GM18511 (cell line): Measurements from ENCODE around the gene LRP2BP.
A peak's percentile ranks its signal among the peaks of the same experiment; 100 is the strongest.
"Not testable (repeated sequence)": the region's sequence is repeated elsewhere in the genome, so short reads cannot be mapped to it uniquely, and the experiment has no call there.

Source experiments
- ATAC-seq: cut with Tn5 transposase; IDR thresholded peaks from one replicate; pipeline ENCODE4 v1.9.1; 2021; ENCODE audit warnings: mild to moderate bottlenecking, moderate library complexity; ENCODE audit not compliant: unreplicated experiment

The LRP2BP gene

DNA sequence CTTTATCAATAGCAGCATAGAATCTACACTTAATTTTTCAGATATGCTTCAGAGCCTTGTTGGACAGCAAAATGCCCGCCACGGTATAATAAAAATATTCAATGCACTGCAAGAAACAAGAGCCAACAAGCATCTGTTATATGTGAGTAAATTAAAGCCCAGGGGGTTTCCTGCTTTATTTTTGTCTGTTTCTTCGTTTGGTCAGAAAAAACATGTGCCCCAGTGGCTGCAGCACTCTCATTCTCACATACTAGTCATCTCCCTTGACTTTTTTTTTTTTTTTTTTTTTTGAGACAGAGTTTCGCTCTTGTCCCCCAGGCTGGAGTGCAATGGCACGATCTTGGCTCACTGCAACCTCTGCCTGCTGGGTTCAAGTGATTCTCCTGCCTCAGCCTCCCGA lies 33.2 kb downstream of the LRP2BP start:
- not testable (repeated sequence) for ATAC-seq

DNA sequence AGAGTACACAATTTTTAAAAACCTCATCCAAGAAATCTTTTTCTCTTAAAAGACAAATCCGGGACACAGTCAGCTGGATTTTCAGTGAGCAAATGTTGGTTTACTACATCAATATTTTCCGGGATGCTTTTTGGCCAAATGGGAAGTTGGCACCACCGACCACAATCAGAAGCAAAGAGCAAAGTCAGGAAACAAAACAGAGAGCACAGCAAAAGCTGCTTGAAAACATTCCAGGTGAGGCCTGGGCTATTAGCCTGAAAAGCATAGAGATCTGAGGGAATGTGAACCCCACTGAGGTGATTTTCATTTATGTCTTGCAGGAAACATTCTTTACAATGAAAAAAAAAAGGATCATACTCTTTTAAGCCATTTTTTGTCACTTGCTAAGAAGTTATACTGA lies 33.9 kb downstream of the LRP2BP start:
- ATAC-seq, result no peak

DNA sequence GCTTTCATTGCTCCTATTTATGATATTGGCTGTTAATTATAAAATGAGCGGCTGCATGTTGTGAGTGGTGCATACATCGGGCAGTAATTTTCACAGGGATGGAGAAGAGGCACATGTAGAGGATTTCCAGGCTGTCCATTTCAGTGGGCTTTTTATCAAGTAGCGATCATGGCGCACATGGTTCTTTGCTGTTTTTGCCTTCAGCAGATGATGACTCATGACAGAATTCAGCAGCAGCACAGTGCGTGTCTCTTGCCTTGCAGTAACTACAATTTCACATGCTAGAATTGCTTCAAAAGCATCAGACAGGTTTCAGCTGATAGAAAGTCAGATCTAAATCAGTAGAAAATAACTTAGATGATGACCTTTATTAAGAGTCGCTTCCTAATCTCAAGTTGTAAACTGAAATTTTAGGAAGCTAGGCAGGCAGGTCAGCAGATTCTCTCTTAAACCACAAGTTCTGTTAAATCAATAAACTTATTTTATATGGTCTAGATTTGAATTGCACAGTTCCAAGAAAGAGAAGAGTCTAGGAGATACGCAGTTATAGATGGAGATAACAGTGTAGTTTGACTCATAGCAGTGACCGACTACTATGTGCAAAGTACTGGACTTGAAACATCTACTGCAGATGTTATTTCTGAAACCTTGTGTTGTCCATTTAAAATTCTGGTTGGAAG lies 35.8 kb downstream of the LRP2BP start:
- no peak for ATAC-seq

DNA sequence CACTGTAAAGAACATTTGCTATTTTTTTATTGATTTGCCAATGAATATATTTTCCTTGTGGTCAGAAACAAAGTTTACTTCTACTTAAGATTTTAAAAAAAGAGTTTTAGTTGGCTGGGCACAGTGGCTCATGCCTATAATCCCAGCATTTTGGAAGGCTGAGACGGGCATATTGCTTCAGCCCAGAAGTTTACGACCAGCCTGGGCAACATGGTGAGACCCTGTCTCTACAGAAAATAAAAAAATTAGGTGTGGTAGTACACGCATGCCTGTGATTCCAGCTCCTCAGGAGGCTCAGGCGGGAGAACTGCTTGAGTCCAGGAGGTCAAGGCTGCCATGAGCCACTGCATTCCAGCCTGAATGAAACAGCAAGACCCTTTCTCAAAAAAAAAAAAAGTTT lies 36.8 kb downstream of the LRP2BP start:
- no peak for ATAC-seq

GRCh38 chr4:185358514-185358913 lies 37.2 kb downstream of the LRP2BP start:
- peak; percentile 53 for ATAC-seq

DNA sequence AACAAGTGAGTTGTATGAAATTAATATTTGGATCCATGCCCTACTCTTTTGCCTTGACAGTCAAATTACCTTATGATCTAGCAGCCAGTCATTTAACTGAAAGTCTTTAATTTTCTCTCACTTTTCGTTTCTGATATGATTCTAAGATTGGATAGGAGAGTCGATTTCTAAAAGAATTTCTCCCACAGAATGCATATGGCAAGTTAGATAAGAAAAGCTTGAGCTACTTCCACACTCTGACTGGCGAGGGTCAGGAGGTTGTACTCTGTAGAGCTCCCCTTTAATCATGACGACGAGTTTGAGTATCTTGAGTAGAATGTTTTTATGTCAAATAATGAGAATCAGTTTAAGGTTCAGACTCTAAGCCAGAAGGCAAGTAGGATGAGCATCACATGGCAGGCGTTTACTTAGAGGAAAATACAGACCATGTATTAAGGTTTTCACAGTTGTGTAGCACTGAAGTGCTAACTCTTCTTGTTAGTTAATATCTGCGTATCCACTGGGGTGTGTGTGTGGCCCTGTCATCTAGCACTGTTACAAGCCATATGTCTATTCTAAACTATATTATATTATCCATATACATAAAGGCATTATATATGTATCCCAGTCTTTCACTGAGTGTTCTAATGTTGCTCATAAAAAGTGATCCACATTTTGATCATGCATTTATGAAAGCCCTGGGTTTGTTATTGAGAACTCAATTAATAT lies 37.8 kb downstream of the LRP2BP start:
- no peak for ATAC-seq

- no peak for ATAC-seq
Observed at GRCh38 chr4:185357211-185357610, 38.5 kb downstream of the LRP2BP start.

- peak; percentile 36 for ATAC-seq
Observed at GRCh38 chr4:185352741-185353140, 43.0 kb downstream of the LRP2BP start.

DNA sequence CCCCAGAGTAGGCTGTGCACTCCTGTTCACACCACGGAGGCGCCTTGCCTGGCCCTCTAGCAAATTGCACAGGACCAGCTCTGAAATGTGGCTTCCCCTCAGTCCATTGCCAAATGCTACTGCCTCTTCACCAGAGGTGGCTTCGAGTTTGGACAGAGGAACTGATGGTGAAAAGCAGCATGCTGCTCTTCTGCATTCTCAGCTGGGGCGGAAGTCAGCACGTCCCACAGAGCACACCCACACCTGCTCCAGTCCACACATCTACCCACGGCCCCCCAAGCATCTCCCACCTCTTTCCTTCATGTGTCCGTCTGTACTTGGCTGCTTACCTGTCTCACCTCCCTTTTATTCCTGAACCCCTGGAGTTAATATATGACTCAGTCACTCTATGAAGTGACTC lies 43.5 kb downstream of the LRP2BP start:
- peak; percentile 49 for ATAC-seq

GRCh38 chr4:185351691-185352090 lies 44.0 kb downstream of the LRP2BP start:
- no peak for ATAC-seq

- ATAC-seq, result no peak
Observed at GRCh38 chr4:185346975-185347601, 48.6 kb downstream of the LRP2BP start.

DNA sequence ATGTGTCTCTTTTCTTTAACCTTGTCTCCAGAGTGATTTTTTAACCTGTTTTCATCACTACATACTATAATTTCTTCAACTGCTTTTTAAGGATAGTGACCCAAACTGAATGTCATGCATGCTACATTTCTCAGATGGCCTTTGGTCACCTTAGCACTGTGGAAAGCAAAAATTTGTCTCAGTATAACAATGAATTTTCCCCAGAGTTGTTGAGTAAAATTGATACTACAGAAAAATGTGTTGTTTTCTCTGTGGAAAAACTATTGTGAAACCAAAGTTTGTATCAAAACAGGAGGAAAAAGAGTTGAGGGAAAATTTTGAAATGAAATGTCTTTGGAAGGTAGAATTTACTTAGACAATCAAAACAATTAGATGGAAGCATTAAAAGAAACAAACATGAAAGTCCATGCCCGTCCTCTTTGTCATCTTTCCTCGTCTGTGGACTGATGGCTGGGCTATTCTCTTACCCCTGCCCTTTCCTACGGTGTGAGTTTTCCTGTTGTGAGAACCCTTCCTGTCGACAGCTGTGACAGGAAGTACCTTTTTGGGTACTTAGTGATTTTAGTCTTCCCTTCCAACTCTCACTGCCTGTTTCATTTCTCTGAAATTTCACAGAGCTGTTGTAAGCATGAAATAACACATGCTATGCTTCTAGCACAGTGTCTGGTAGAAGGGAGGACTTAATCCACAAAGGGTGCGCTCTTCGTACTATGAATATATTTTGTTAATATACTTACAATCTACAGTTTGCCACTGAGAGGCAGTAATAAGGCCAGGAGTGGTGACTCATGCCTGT lies 50.8 kb downstream of the LRP2BP start:
- peak; percentile 66 for ATAC-seq

DNA sequence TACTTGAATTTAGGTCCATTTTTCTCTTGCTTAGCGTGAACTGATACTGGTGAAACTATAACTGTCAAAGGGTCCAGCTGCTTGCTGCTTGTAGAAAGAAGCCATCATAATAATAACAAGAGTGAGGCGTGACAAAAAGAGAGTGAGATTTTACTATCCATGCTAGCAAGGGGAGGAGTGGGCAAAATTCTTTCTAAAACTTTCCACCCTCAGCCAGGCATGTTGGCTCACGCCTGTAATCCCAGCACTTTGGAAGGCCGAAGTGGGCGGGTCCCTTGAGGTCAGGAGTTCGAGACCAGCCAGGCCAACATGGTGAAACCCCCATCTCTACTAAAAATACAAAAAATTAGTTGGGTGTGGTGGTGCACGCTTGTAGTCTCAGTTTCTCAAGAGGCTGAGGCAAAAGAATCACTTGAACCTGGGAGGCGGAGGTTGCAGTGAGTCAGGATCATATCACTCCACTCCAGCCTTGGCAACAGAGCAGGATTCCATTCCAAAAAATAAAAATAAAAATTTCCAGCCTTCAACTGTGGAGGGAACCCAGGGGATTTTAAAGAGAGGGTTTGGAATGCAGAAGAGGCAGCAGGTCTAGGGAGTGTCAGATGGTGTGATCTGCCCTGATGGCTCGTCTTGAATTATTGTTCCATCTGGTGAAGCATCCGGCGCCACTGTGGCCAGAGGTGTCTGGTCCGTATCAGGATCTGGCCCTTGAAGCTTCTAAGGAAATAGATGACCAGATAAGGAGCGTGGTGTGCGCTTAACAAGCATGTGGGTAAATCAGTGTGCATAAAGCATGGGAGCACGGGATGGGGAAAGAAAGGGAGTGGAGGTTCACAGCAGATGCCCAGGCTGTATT lies 51.8 kb downstream of the LRP2BP start:
- ATAC-seq, result peak; percentile 37

GRCh38 chr4:185341841-185342240 lies 53.9 kb downstream of the LRP2BP start:
- ATAC-seq, result peak; percentile 45

DNA sequence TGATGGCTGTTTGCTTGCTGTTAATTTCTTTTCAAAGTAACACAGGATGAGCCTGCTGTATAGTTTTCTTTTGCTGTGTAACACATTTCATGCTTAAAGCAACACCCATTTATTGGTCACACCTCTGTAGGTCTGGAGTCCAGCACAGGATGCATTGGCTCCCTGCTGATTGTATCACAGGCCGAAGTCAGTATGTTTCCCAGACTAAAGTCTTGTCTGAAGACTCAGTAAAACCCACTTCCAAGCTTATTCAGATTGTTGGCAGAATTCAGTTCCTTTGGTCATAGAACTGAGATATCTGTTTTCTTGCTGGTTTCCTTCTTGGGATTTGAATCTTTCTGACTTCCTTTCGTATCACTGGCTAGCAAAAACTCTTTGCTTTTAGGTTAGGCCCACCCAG lies 54.3 kb downstream of the LRP2BP start:
- ATAC-seq, result no peak

- no peak for ATAC-seq
Observed at GRCh38 chr4:185339941-185340340, 55.8 kb downstream of the LRP2BP start.

- ATAC-seq, result no peak
Observed at GRCh38 chr4:185335579-185335978, 60.1 kb downstream of the LRP2BP start.

DNA sequence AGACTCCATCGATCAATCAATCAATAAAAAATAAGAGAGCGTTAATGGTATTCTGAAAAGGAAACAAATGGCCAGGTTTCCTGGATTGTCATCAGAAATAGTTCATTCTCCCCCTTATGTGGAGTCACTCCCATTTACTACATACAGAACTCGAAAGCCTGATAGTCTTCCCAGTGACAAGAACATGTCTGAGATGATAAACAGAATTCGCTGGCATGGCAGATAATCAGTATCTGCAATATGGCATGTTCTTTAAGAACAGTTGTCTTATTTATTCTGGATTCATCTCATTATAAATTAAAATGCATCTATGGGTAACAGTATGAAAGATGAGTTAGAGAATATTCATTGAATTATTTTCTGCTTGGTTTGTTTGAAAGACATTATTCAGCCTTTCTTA lies 61.4 kb downstream of the LRP2BP start:
- ATAC-seq, result no peak

GRCh38 chr4:185332575-185333464 lies 62.9 kb downstream of the LRP2BP start:
- ATAC-seq, result peak; percentile 75
